Neuron (in vitro differentiated cells): ENCODE data around the gene ATP6AP1.

Experiments
- H2AFZ ChIP-seq: one replicate; pipeline ENCODE4 v1.6.1; 2013; ENCODE audit warnings: low read depth, mild to moderate bottlenecking, inconsistent platforms, low read length, moderate library complexity
- H3K27me3 ChIP-seq: one replicate; pipeline ENCODE4 v1.6.1; 2013; ENCODE audit warnings: low read length; ENCODE audit not compliant: insufficient read depth
- H3K36me3 ChIP-seq: one replicate; pipeline ENCODE4 v1.6.1; 2013; ENCODE audit warnings: low read length; ENCODE audit not compliant: insufficient read depth
- H3K4me1 ChIP-seq: one replicate; pipeline ENCODE4 v1.6.1; 2013; ENCODE audit warnings: low read length; ENCODE audit not compliant: insufficient read depth
- H3K4me3 ChIP-seq: 2 replicates; pipeline ENCODE4 v1.5.1; 2013; ENCODE audit warnings: mild to moderate bottlenecking, low read length, moderate library complexity
- H3K9me3 ChIP-seq: one replicate; pipeline ENCODE4 v1.6.1; 2013; ENCODE audit warnings: low read length

The ATP6AP1 gene

GRCh38 chrX:154403192-154403591 is 25.3 kb upstream of the ATP6AP1 start:
- Histone ChIP-seq H3K36me3 (peaks cover 21% of the 10 kb centered on the region), H3K27me3 (no peaks in the 10 kb centered on the region), H3K9me3 (no peaks in the 10 kb centered on the region), H3K4me3 (no peak overlapping the region), H2AFZ (no peak overlapping the region), H3K4me1 (peaks cover 13% of the 10 kb centered on the region)

- H3K9me3 ChIP-seq, result no peaks in the 10 kb centered on the region
- no peak overlapping the region for H3K4me3 ChIP-seq
- no peak overlapping the region for H2AFZ ChIP-seq
- H3K4me1 ChIP-seq, result peaks cover 13% of the 10 kb centered on the region
- H3K36me3 ChIP-seq, result peaks cover 20% of the 10 kb centered on the region
- no peaks in the 10 kb centered on the region for H3K27me3 ChIP-seq
Measured at GRCh38 chrX:154403858-154404257, 24.6 kb upstream of the ATP6AP1 start.

- H3K9me3 ChIP-seq, result no peaks in the 10 kb centered on the region
- H3K4me3 ChIP-seq, result no peak overlapping the region
- H3K36me3 ChIP-seq, result peaks cover 12% of the 10 kb centered on the region
- H3K27me3 ChIP-seq, result no peaks in the 10 kb centered on the region
- H2AFZ ChIP-seq, result no peak overlapping the region
- H3K4me1 ChIP-seq, result peaks cover 5% of the 10 kb centered on the region
Measured at GRCh38 chrX:154404625-154405192, 23.8 kb upstream of the ATP6AP1 start.

- Histone ChIP-seq H2AFZ (no peak overlapping the region), H3K9me3 (no peaks in the 10 kb centered on the region), H3K4me3 (no peak overlapping the region), H3K36me3 (no peaks in the 10 kb centered on the region), H3K27me3 (no peaks in the 10 kb centered on the region), H3K4me1 (no peaks in the 10 kb centered on the region)
Measured at GRCh38 chrX:154408659-154409221, 19.7 kb upstream of the ATP6AP1 start.

- no peak within 1 kb of the TSS for H2AFZ ChIP-seq
- no peaks in the 10 kb centered on the region for H3K4me1 ChIP-seq
- no peaks in the 10 kb centered on the region for H3K36me3 ChIP-seq
- no peaks in the 10 kb centered on the region for H3K27me3 ChIP-seq
- H3K9me3 ChIP-seq, result no peaks in the 10 kb centered on the region
- no peak within 1 kb of the TSS for H3K4me3 ChIP-seq
Measured at GRCh38 chrX:154409222-154409871, 19.1 kb upstream of the ATP6AP1 start, which contains the start of gene DNASE1L1. Gene DNASE1L1 (minus strand): TSS chrX:154409254. CDS start chrX:154405568, 3,686 bp downstream.

GRCh38 chrX:154411981-154412340 is 16.5 kb upstream of the ATP6AP1 start:
- Histone ChIP-seq H3K27me3 (no peaks in the 10 kb centered on the region), H2AFZ (no peak overlapping the region), H3K36me3 (no peaks in the 10 kb centered on the region), H3K4me1 (no peaks in the 10 kb centered on the region), H3K4me3 (peak overlapping the region; percentile 61), H3K9me3 (no peaks in the 10 kb centered on the region)

GRCh38 chrX:154412468-154412867 is 16.0 kb upstream of the ATP6AP1 start:
- Histone ChIP-seq H2AFZ (no peak overlapping the region), H3K4me3 (peak overlapping the region; percentile 61), H3K36me3 (no peaks in the 10 kb centered on the region), H3K4me1 (no peaks in the 10 kb centered on the region), H3K9me3 (no peaks in the 10 kb centered on the region), H3K27me3 (no peaks in the 10 kb centered on the region)

- Histone ChIP-seq H3K36me3 (no peaks in the 10 kb centered on the region), H3K27me3 (no peaks in the 10 kb centered on the region), H3K4me3 (no peak overlapping the region), H2AFZ (no peak overlapping the region), H3K4me1 (no peaks in the 10 kb centered on the region), H3K9me3 (no peaks in the 10 kb centered on the region)
Measured at GRCh38 chrX:154413142-154413541, 15.3 kb upstream of the ATP6AP1 start.

GRCh38 chrX:154417157-154417556 is 11.3 kb upstream of the ATP6AP1 start:
- H2AFZ ChIP-seq, result no peak overlapping the region
- H3K36me3 ChIP-seq, result no peaks in the 10 kb centered on the region
- H3K27me3 ChIP-seq, result no peaks in the 10 kb centered on the region
- H3K4me3 ChIP-seq, result no peak overlapping the region
- no peaks in the 10 kb centered on the region for H3K4me1 ChIP-seq
- no peaks in the 10 kb centered on the region for H3K9me3 ChIP-seq

- no peaks in the 10 kb centered on the region for H3K36me3 ChIP-seq
- H3K4me1 ChIP-seq, result no peaks in the 10 kb centered on the region
- no peaks in the 10 kb centered on the region for H3K27me3 ChIP-seq
- no peak overlapping the region for H2AFZ ChIP-seq
- no peaks in the 10 kb centered on the region for H3K9me3 ChIP-seq
- H3K4me3 ChIP-seq, result no peak overlapping the region
Measured at GRCh38 chrX:154419189-154419588, 9.3 kb upstream of the ATP6AP1 start.

GRCh38 chrX:154419688-154420401 is 8.6 kb upstream of the ATP6AP1 start:
- Histone ChIP-seq H3K36me3 (no peaks in the 10 kb centered on the region), H3K4me1 (no peaks in the 10 kb centered on the region)

GRCh38 chrX:154420402-154420756 is 8.1 kb upstream of the ATP6AP1 start:
- Histone ChIP-seq H3K27me3 (no peaks in the 10 kb centered on the region), H3K4me1 (no peaks in the 10 kb centered on the region), H3K4me3 (no peak overlapping the region), H3K9me3 (no peaks in the 10 kb centered on the region), H3K36me3 (no peaks in the 10 kb centered on the region), H2AFZ (no peak overlapping the region)

More at GRCh38 chrX:154419688-154420401, 8.6 kb upstream of the ATP6AP1 start:
- H3K27me3 ChIP-seq, result no peaks in the 10 kb centered on the region
- no peaks in the 10 kb centered on the region for H3K9me3 ChIP-seq
- H2AFZ ChIP-seq, result no peak overlapping the region
- no peak overlapping the region for H3K4me3 ChIP-seq
